Measurements from ENCODE around the gene GABBR2.

GABBR2 gene

GRCh38 chr9:98427491-98427890 lies 281.2 kb downstream of the GABBR2 start:
- no peak for DNase-seq

GRCh38 chr9:98425079-98425478 lies 283.7 kb downstream of the GABBR2 start:
- no peak for DNase-seq

GRCh38 chr9:98419260-98419603 lies 289.5 kb downstream of the GABBR2 start:
- no peak for DNase-seq

GRCh38 chr9:98418578-98419259 lies 290.0 kb downstream of the GABBR2 start:
- no peak for DNase-seq

GRCh38 chr9:98416294-98417248 lies 292.2 kb downstream of the GABBR2 start:
- DNase-seq, result no peak

- no peak for DNase-seq
These were observed 293.0 kb downstream of the GABBR2 start for GRCh38 chr9:98415782-98416181.

- no peak for DNase-seq
These were observed 295.7 kb downstream of the GABBR2 start for GRCh38 chr9:98413084-98413483.

GRCh38 chr9:98412101-98412842 lies 296.5 kb downstream of the GABBR2 start:
- no peak for DNase-seq

- DNase-seq, result peak; percentile 99
These were observed 298.5 kb downstream of the GABBR2 start for GRCh38 chr9:98410185-98410697.

GRCh38 chr9:98409719-98410118 lies 299.0 kb downstream of the GABBR2 start:
- no peak for DNase-seq

GRCh38 chr9:98406469-98406868 lies 302.3 kb downstream of the GABBR2 start:
- no peak for DNase-seq

GRCh38 chr9:98404237-98404636 lies 304.5 kb downstream of the GABBR2 start:
- DNase-seq, result no peak

GRCh38 chr9:98403715-98404114 lies 305.0 kb downstream of the GABBR2 start:
- no peak for DNase-seq

- no peak for DNase-seq
These were observed 306.5 kb downstream of the GABBR2 start for GRCh38 chr9:98402019-98402840.

GRCh38 chr9:98401140-98402018 lies 307.4 kb downstream of the GABBR2 start:
- DNase-seq, result peak; percentile 23

- no peak for DNase-seq
These were observed 308.6 kb downstream of the GABBR2 start for GRCh38 chr9:98399950-98400683.

GRCh38 chr9:98396656-98397055 lies 312.1 kb downstream of the GABBR2 start:
- no peak for DNase-seq

- DNase-seq, result no peak
These were observed 312.5 kb downstream of the GABBR2 start for GRCh38 chr9:98396236-98396635.

GRCh38 chr9:98391867-98392266 lies 316.9 kb downstream of the GABBR2 start:
- no peak for DNase-seq

- DNase-seq, result no peak
These were observed 317.3 kb downstream of the GABBR2 start for GRCh38 chr9:98391406-98391805.

- DNase-seq, result no peak
These were observed 323.0 kb downstream of the GABBR2 start for GRCh38 chr9:98385751-98386150.

All from MV-4-11 (cell line).